Measurements from ENCODE around the gene GABRG3. TPM values are rescaled to one million over a fixed set of nuclear protein-coding genes. Genes with fewer than 3 reads are reported as not detected.

Gene GABRG3
- total and polyA plus RNA-seq, 10 of the 15 experiments (the other 5 are each of a cell fraction or from before 2014, with no cell fraction given) = 0.15 TPM; not detected in 9

GRCh38 chr15:27028858-27029477 lies 58.0 kb downstream of the GABRG3 start:
- H3K4me1 ChIP-seq (ENCODE audit: control insufficient read depth, insufficient read depth, low read length) = no peaks in the 10 kb centered on the region
- H3K36me3 ChIP-seq (ENCODE audit: control insufficient read depth in 2 of 2, insufficient read depth in 2 of 2, low read length in 1 of 2) = no peaks in the 10 kb centered on the region
- TF ChIP-seq KLF5 (IDR thresholded peaks at IDR 0.05; ENCODE audit: partially characterized antibody) (no peak), RUNX3 (IDR thresholded peaks at IDR 0.05; ENCODE audit: low read length) (no peak), EGR1 (IDR thresholded peaks at IDR 0.05; ENCODE audit: borderline replicate concordance in 1 of 2, low read depth in 2 of 2, low read length in 2 of 2) (no peak), IRF5 (IDR thresholded peaks at IDR 0.05; ENCODE audit: borderline replicate concordance) (no peak), CEBPB (IDR thresholded peaks at IDR 0.05; ENCODE audit: borderline replicate concordance in 1 of 2, low read depth in 2 of 2, low read length in 2 of 2) (no peak), RCOR1 (conservative IDR thresholded peaks at IDR 0.05; ENCODE audit: low read depth, low read length) (no peak), HSF1 (IDR thresholded peaks at IDR 0.05; ENCODE audit: low read depth, low read length) (no peak)
- ATAC-seq (no peak), DNase-seq (ENCODE audit: low read depth, low spot score) (no peak), FAIRE-seq (no peak)
- no peak overlapping the region for H3K4me3 ChIP-seq
- no peak overlapping the region for H3K9ac ChIP-seq (ENCODE audit: control insufficient read depth, insufficient read depth, low read length)
- H4K20me1 ChIP-seq (ENCODE audit: control insufficient read depth, insufficient read depth) = no peaks in the 10 kb centered on the region
- intact Hi-C loops (cut with micrococcal nuclease; ENCODE audit: unreplicated experiment) = no loop called here
- H2AFZ ChIP-seq (ENCODE audit: control insufficient read depth, low read depth, low read length) = no peak overlapping the region
- no peaks in the 10 kb centered on the region; the same call in 2 of the 3 replicates for H3K9me3 ChIP-seq (replicated peaks; ENCODE audit: control insufficient read depth, insufficient read depth, low read length)
- no peaks in the 10 kb centered on the region for H3K27me3 ChIP-seq (replicated peaks in 1 of 2; ENCODE audit: control insufficient read depth in 2 of 2, insufficient read depth in 2 of 2, low read length in 1 of 2)
- RAD21 ChIA-PET (ENCODE audit: unreplicated experiment) = no interaction called here
- in situ Hi-C loops (cut with MboI) = no loop called here
- no peaks in the 10 kb centered on the region for H3K79me2 ChIP-seq (ENCODE audit: control insufficient read depth, insufficient read depth, low read length)
- BruUV-seq (replicated peaks) = no TSS peak
- H3K27ac ChIP-seq (ENCODE audit: control insufficient read depth, insufficient read depth) = no peak overlapping the region
- SMC1A ChIA-PET (ENCODE audit: uncharacterized antibody, unreplicated experiment) = no interaction called here
- CTCF ChIA-PET = no interaction called here
- POLR2A ChIA-PET = no interaction called here
- WGBS (ENCODE audit: insufficient coverage, insufficient replicate concordance, low lambda C conversion rate, missing lambda C conversion rate) = 28% methylated on average over 12 of the region's 12 CpGs
- no peak overlapping the region for H3K4me2 ChIP-seq (ENCODE audit: control insufficient read depth, insufficient read depth)
